ENCODE results near the gene ADAM10. TPM values are rescaled to one million over a fixed set of nuclear protein-coding genes. Genes with fewer than 3 reads are reported as not detected.
"Not testable (repeated sequence)": the region's sequence is repeated elsewhere in the genome, so short reads cannot be mapped to it uniquely, and the experiment has no call there.

Gene ADAM10
- total and polyA plus RNA-seq, 7 donors, result 7.9 to 37.9 (median 33.1) TPM

GRCh38 chr15:58622877-58623276 lies 126.6 kb downstream of the ADAM10 start:
- intact Hi-C loops (cut with DNase I), result loop anchor here in 1 of 2 donors (10.0 kb wide), 1 partner anchor 358 kb away; no protein-coding TSS in a partner anchor
- Histone ChIP-seq H3K27ac (no peak overlapping the region), H3K36me3 (ENCODE audit: insufficient read depth in 1 of 2, low read depth in 1 of 2) (peaks cover 0 to 27% of the 10 kb centered on the region in 2 donors)

GRCh38 chr15:58620268-58620667 lies 129.2 kb downstream of the ADAM10 start:
- H3K4me3 ChIP-seq; H3K27ac ChIP-seq; H3K27me3 ChIP-seq (ENCODE audit: insufficient read depth in 3 of 3, low read length in 2 of 3); H3K36me3 ChIP-seq (ENCODE audit: insufficient read depth in 1 of 2, low read depth in 1 of 2); H3K4me1 ChIP-seq; H3K9me3 ChIP-seq; DNase-seq; ATAC-seq: not testable (repeated sequence)
- intact Hi-C loops (cut with DNase I), result loop anchor here in 1 of 2 donors (10.0 kb wide), 1 partner anchor 355 kb away; no protein-coding TSS in a partner anchor

More at GRCh38 chr15:58622877-58623276, 126.6 kb downstream of the ADAM10 start:
- DNase-seq (no peak), ATAC-seq (no peak)
- Histone ChIP-seq H3K4me1 (peaks cover 6% of the 10 kb centered on the region), H3K4me3 (no peak overlapping the region), H3K9me3 (no peaks in the 10 kb centered on the region), H3K27me3 (ENCODE audit: insufficient read depth in 3 of 3, low read length in 2 of 3) (no peaks in the 10 kb centered on the region)
- WGBS, 3 donors, result 91 to 97% (median 95%) methylated on average over 3 of the region's 3 CpGs
- TF ChIP-seq, protein P1, sequence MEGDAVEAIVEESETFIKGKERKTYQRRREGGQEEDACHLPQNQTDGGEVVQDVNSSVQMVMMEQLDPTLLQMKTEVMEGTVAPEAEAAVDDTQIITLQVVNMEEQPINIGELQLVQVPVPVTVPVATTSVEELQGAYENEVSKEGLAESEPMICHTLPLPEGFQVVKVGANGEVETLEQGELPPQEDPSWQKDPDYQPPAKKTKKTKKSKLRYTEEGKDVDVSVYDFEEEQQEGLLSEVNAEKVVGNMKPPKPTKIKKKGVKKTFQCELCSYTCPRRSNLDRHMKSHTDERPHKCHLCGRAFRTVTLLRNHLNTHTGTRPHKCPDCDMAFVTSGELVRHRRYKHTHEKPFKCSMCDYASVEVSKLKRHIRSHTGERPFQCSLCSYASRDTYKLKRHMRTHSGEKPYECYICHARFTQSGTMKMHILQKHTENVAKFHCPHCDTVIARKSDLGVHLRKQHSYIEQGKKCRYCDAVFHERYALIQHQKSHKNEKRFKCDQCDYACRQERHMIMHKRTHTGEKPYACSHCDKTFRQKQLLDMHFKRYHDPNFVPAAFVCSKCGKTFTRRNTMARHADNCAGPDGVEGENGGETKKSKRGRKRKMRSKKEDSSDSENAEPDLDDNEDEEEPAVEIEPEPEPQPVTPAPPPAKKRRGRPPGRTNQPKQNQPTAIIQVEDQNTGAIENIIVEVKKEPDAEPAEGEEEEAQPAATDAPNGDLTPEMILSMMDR (IDR thresholded peaks at IDR 0.05), result no peak

GRCh38 chr15:58616171-58616570 lies 133.3 kb downstream of the ADAM10 start:
- intact Hi-C loops (cut with DNase I), result no loop called here
- Histone ChIP-seq H3K27ac (no peak overlapping the region), H3K9me3 (peaks cover 21% of the 10 kb centered on the region), H3K36me3 (ENCODE audit: insufficient read depth in 1 of 2, low read depth in 1 of 2) (peaks cover 3 to 4% of the 10 kb centered on the region in 2 donors), H3K4me1 (no peaks in the 10 kb centered on the region), H3K27me3 (ENCODE audit: insufficient read depth in 3 of 3, low read length in 2 of 3) (no peaks in the 10 kb centered on the region), H3K4me3 (no peak overlapping the region)
- 94 to 100% (median 97%) methylated on average over 1 of the region's 1 CpG for WGBS, 3 donors
- ATAC-seq, result no peak
- no peak for DNase-seq
- TF ChIP-seq, protein P1 (IDR thresholded peaks at IDR 0.05), result no peak

GRCh38 chr15:58611731-58612676 lies 137.5 kb downstream of the ADAM10 start:
- ATAC-seq, result no peak

GRCh38 chr15:58608711-58609110 lies 140.8 kb downstream of the ADAM10 start:
- no peak for ATAC-seq
- no peak for DNase-seq
- TF ChIP-seq, protein P1 (IDR thresholded peaks at IDR 0.05), result no peak
- H3K27me3 ChIP-seq (ENCODE audit: insufficient read depth in 3 of 3, low read length in 2 of 3), result no peaks in the 10 kb centered on the region
- 89 to 94% (median 90%) methylated on average over 1 of the region's 1 CpG for WGBS, 3 donors
- peaks cover 4% of the 10 kb centered on the region for H3K9me3 ChIP-seq
- H3K4me1 ChIP-seq, result no peaks in the 10 kb centered on the region
- H3K36me3 ChIP-seq (ENCODE audit: insufficient read depth in 1 of 2, low read depth in 1 of 2), result peaks cover 4 to 19% of the 10 kb centered on the region in 2 donors
- intact Hi-C loops (cut with DNase I), result no loop called here
- no peak overlapping the region for H3K27ac ChIP-seq
- H3K4me3 ChIP-seq, result no peak overlapping the region

More at GRCh38 chr15:58611731-58612676, 137.5 kb downstream of the ADAM10 start:
- Histone ChIP-seq H3K4me3 (no peak overlapping the region), H3K9me3 (peaks cover 17% of the 10 kb centered on the region), H3K4me1 (no peaks in the 10 kb centered on the region), H3K27me3 (ENCODE audit: insufficient read depth in 3 of 3, low read length in 2 of 3) (no peaks in the 10 kb centered on the region), H3K27ac (no peak overlapping the region), H3K36me3 (ENCODE audit: insufficient read depth in 1 of 2, low read depth in 1 of 2) (peaks cover 3 to 19% of the 10 kb centered on the region in 2 donors)
- WGBS, 3 donors, result 95 to 98% (median 97%) methylated on average over 6 of the region's 6 CpGs
- no peak for DNase-seq
- TF ChIP-seq, protein P1 (IDR thresholded peaks at IDR 0.05), result no peak
- intact Hi-C loops (cut with DNase I), result no loop called here
